A549 (cell line): ENCODE results near the gene CA7. TPM values are rescaled to one million over a fixed set of nuclear protein-coding genes. Genes with fewer than 3 reads are reported as not detected.

Experiments
- ATAC-seq, 2 experiments: fragments of 200-7000 bp in 1 of 2; fragments of >200 bp in 1 of 2; cut with Nextera tagmentation in 1 of 2; cut with Tn5 transposase in 1 of 2; 3 replicates each; pipeline versions ENCODE4 v1.8.0 to v1.9.1; 2018 to 2020; ENCODE audit warnings: mild to moderate bottlenecking in 1 of 2, moderate library complexity in 1 of 2
- CTCF ChIA-PET: fragments of 300-600 bp; sonication (Branson Sonifier 250); formaldehyde crosslinking; extraction: SDS; loops from one replicate; lab custom pipeline; 2021; ENCODE audit warnings: antibody characterized with exemption, inconsistent platforms; lab: Yijun Ruan, JAX
- POLR2A ChIA-PET: fragments of 350-600 bp; formaldehyde crosslinking; extraction: SDS; loops from one replicate; lab custom pipeline; 2021; ENCODE audit warnings: antibody characterized with exemption, inconsistent platforms; lab: Yijun Ruan, JAX
- DNase-seq, 2 experiments: peaks; one replicate each; pipeline versions ENCODE4 v3.0.0 to v3.0.0-alpha.2; 2011 to 2016; ENCODE audit warnings: low read depth in 1 of 2, low spot score in 1 of 2
- FAIRE-seq: peaks from 2 replicates; lab custom pipeline; 2011; peaks lifted over from hg19 to GRCh38; lab: Jason Lieb, UNC
- H3K27ac ChIP-seq, 2 experiments: fragments of >200 bp; sonication (Bioruptor Twin); formaldehyde crosslinking; 3 replicates each; pipeline ENCODE4 v1.5.1; 2016 to 2017
- H3K4me1 ChIP-seq: fragments of >200 bp; sonication (Bioruptor Twin); formaldehyde crosslinking; 3 replicates; pipeline ENCODE4 v1.6.1; 2016
- H3K4me2 ChIP-seq: fragments of >200 bp; sonication (Bioruptor Twin); formaldehyde crosslinking; 3 replicates; pipeline ENCODE4 v1.6.1; 2016
- H3K4me3 ChIP-seq: fragments of >200 bp; sonication (Bioruptor Twin); formaldehyde crosslinking; 3 replicates; pipeline ENCODE4 v1.5.1; 2016
- H3K9me3 ChIP-seq: fragments of >200 bp; sonication (Bioruptor Twin); formaldehyde crosslinking; 3 replicates; pipeline ENCODE4 v1.6.1; 2016
- CBX8 ChIP-seq: fragments of 200-600 bp; sonication (generic); IDR thresholded peaks from 2 replicates; pipeline ENCODE4 v1.6.1; 2016
- CEBPB ChIP-seq, 2 experiments: fragments of >200 bp in 1 of 2; sonication (Bioruptor Twin) in 1 of 2; formaldehyde crosslinking in 1 of 2; IDR thresholded peaks; 2 replicates each; pipeline ENCODE4 v1.6.1; 2012 to 2016
- JUNB ChIP-seq: fragments of >200 bp; sonication (Bioruptor Twin); formaldehyde crosslinking; IDR thresholded peaks from 2 replicates; pipeline ENCODE4 v1.6.1; 2016
- KDM1A ChIP-seq: fragments of 200-600 bp; sonication (generic); IDR thresholded peaks from 2 replicates; pipeline ENCODE4 v1.6.1; 2016; ENCODE audit warnings: low read depth, mild to moderate bottlenecking
- KDM5A ChIP-seq: fragments of 200-600 bp; sonication (generic); IDR thresholded peaks from 2 replicates; pipeline ENCODE4 v1.6.1; 2016; ENCODE audit warnings: antibody characterized with exemption, mild to moderate bottlenecking
- MAZ ChIP-seq: fragments of 150-350 bp; IDR thresholded peaks from 2 replicates; pipeline ENCODE4 v1.6.1; 2014; ENCODE audit warnings: antibody characterized with exemption, low read depth, low read length, borderline replicate concordance
- NFE2L2 ChIP-seq: fragments of 150-350 bp; conservative IDR thresholded peaks from 2 replicates; pipeline ENCODE4 v1.6.1; 2014; ENCODE audit warnings: low read length
- NPAS2 ChIP-seq: fragments of 250-450 bp; sonication (Bioruptor Pico); IDR thresholded peaks from 2 replicates; pipeline ENCODE4 v1.8.0; 2022; ENCODE audit warnings: mild to moderate bottlenecking, moderate library complexity, borderline replicate concordance
- POLR2A ChIP-seq: IDR thresholded peaks from 2 replicates; pipeline ENCODE4 v1.6.1; 2012; ENCODE audit warnings: mild to moderate bottlenecking, low read length
- RFX5 ChIP-seq: fragments of 450-650 bp; IDR thresholded peaks from 2 replicates; pipeline ENCODE4 v1.7.1; 2014; ENCODE audit warnings: antibody characterized with exemption, mild to moderate bottlenecking, moderate library complexity
- SMC3 ChIP-seq: fragments of >200 bp; sonication (Bioruptor Twin); formaldehyde crosslinking; IDR thresholded peaks from 3 replicates; pipeline ENCODE4 v1.6.1; 2018; ENCODE audit warnings: inconsistent platforms
- ZC3H11A ChIP-seq: fragments of 450-650 bp; IDR thresholded peaks from 2 replicates; pipeline ENCODE4 v1.6.1; 2014; ENCODE audit warnings: antibody characterized with exemption, mild to moderate bottlenecking
- ZFP36 ChIP-seq: fragments of 450-650 bp; IDR thresholded peaks from 2 replicates; pipeline ENCODE4 v1.6.1; 2014; ENCODE audit warnings: borderline replicate concordance; ENCODE audit not compliant: partially characterized antibody
- ZSCAN20 ChIP-seq: fragments of 250-450 bp; sonication (Bioruptor Pico); IDR thresholded peaks from 2 replicates; pipeline ENCODE4 v1.8.0; 2022; ENCODE audit warnings: mild to moderate bottlenecking, moderate library complexity
- WGBS: methylation state at CpG from one replicate; pipeline ENCODE4 v1.1.6; 2017; ENCODE audit errors: missing lambda C conversion rate; 5-methylcytosine and 5-hydroxymethylcytosine counted together
- polyA plus RNA-seq, 4 experiments: library from polyadenylated mRNA; depleted of rRNA in 3 of 4; stranded (reverse); fragments of >200 nt; fragmentation: RNase III in 1 of 4; extraction: RNeasy Plus Mini Kit Qiagen cat#74134 plus additional on column Dnase treatment in 1 of 4; gene quantifications; 2 replicates in 3 of 4; 3 replicates in 1 of 4; pipeline ENCODE4 v1.2.3, GENCODE V29; 2011 to 2017
- TF ChIP-seq, protein P1 (sequence below): fragments of >200 bp; sonication (Bioruptor Twin); formaldehyde crosslinking; IDR thresholded peaks from 2 replicates; pipeline ENCODE4 v1.6.1; 2016
- TF ChIP-seq, protein P2 (sequence below): fragments of >200 bp; sonication (Bioruptor Twin); formaldehyde crosslinking; IDR thresholded peaks from 3 replicates; pipeline ENCODE4 v1.5.1; 2016
- TF ChIP-seq, protein P3 (sequence below): fragments of 450-650 bp; IDR thresholded peaks from 2 replicates; pipeline ENCODE4 v1.6.1; 2014; ENCODE audit warnings: antibody characterized with exemption

CA7 gene
- polyA plus RNA-seq, 2 of the 4 experiments (the other 2 are of a cell fraction): not detected

DNA sequence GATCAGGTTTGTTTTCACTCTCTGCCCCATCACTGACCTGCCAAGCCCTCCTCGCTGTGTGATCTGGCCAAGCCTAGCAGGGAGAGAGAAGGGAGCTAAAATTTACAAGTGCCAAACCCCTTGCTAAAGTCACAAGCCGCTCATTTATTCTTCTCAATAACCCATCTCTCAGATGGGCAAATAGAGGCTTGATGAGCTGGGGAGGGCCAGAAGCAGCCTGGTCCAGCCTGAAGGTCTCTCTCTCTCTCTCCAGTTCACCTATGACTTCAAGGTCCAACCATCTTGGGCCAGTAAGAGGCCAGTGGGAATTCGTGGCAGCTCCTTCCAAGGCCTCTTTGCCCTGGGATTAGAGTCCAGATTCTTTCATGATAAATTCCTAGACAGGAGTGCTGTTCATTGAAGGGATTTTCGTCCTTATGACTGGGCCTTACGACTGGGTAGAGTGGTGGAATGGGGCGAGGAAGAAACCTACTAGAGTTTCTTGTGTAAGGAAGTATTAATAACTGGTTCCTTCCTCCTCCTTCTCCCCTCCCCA lies 3.4 kb downstream of the CA7 start (continued):
- TF ChIP-seq, protein P1, sequence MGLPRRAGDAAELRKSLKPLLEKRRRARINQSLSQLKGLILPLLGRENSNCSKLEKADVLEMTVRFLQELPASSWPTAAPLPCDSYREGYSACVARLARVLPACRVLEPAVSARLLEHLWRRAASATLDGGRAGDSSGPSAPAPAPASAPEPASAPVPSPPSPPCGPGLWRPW: no peak
- TF ChIP-seq NFE2L2: no peak
- no peak for TF ChIP-seq ZFP36
- no peak for TF ChIP-seq CEBPB (IDR thresholded peaks at IDR 0.05)

DNA sequence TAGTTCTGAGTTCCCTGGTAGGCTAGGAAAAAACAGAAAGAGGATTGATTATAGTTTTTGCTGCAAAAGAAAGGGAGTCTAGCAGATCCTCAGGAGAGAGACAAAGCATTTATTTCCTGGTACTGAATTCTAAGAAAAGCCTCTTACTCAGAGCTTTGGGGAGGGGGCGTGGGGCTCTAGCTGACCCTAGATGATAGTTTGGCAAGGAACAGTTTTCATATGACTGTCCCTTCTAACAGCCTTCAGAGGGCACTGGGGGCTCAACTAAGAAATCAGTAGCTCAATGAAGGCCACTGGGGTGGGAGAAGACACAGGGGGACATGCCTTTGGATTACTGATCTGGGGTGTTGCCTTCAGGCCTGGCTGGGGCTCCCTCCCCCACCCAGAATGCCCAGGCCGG lies 4.0 kb downstream of the CA7 start:
- 55% methylated on average over 2 of the region's 2 CpGs for WGBS
- Histone ChIP-seq H3K9me3 (no peaks in the 10 kb centered on the region), H3K27ac (no peak overlapping the region), H3K4me3 (no peak overlapping the region), H3K4me1 (peaks cover 3% of the 10 kb centered on the region; the same call in 1 of the 3 replicates), H3K4me2 (no peak overlapping the region)
- no peak for DNase-seq
- ChIA-PET POLR2A (no interaction called here), CTCF (interaction anchor here (0.5 to 12.4 kb wide), 5 partner anchors 15 to 197 kb away, joined by 3 to 103 read pairs (median 4); partner anchors contain the start of gene NAE1)
- FAIRE-seq: no peak
- ATAC-seq: no peak
- no peak for TF ChIP-seq KDM5A
- TF ChIP-seq RFX5: no peak

DNA sequence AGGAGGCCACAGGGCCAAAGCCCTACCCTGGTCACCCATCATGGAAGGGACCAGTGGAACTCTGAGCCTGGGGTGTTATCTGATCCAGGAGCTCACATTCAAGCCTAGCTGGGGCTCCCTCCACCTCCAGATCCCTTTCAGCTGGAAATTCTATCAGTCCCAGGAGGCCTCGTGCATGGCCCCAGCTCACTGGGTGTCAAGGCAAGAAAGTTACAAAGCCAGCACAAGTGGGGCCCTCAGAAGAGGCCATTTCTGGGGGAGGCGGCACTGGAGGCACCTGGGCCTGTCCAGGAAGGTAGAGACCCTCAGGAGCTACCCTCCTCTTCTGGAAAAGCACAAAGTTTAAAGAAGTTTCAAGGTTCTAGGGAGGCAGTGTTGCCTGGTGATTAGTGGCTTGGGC lies 4.8 kb downstream of the CA7 start:
- H3K4me1 ChIP-seq: peaks cover 3% of the 10 kb centered on the region; the same call in 1 of the 3 replicates
- CTCF ChIA-PET: interaction anchor here (0.7 to 12.4 kb wide), 5 partner anchors 18 to 111 kb away, joined by 3 to 103 read pairs (median 5); partner anchors contain the start of gene NAE1
- no peak for ATAC-seq
- H3K4me3 ChIP-seq: no peak overlapping the region
- H3K4me2 ChIP-seq: no peak overlapping the region
- no peaks in the 10 kb centered on the region for H3K9me3 ChIP-seq
- POLR2A ChIA-PET: no interaction called here
- TF ChIP-seq POLR2A: no peak
- TF ChIP-seq, all 56 proteins: peak for 0
- DNase-seq (no peak), FAIRE-seq (no peak)
- 69% methylated on average over 2 of the region's 2 CpGs for WGBS
- no peak overlapping the region for H3K27ac ChIP-seq

DNA sequence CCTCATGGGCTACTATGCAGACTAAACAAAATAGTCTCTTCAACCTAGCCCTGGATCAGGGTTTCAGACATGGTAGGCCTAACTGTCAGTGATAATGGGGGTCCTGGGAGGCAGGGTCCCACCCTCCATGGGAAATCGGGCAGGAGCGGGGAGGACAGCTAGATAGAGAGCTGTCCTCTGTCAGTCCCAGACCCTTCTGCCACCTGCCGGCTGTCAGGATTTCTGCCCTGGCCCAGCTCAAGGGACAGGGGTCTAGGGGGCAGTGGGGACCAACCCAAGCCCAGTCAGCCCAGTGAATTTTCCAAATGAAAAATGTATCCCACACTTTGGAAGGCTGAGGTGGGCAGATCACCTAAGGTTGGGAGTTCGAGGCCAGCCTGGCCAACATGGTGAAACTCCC lies 5.3 kb downstream of the CA7 start:
- POLR2A ChIA-PET: no interaction called here
- FAIRE-seq: no peak
- CTCF ChIA-PET: interaction anchor here (0.6 to 12.4 kb wide), 6 partner anchors 17 to 110 kb away, joined by 3 to 103 read pairs (median 4); partner anchors contain the start of gene NAE1
- H3K9me3 ChIP-seq: no peaks in the 10 kb centered on the region
- TF ChIP-seq, protein P1: no peak
- TF ChIP-seq, protein P2, sequence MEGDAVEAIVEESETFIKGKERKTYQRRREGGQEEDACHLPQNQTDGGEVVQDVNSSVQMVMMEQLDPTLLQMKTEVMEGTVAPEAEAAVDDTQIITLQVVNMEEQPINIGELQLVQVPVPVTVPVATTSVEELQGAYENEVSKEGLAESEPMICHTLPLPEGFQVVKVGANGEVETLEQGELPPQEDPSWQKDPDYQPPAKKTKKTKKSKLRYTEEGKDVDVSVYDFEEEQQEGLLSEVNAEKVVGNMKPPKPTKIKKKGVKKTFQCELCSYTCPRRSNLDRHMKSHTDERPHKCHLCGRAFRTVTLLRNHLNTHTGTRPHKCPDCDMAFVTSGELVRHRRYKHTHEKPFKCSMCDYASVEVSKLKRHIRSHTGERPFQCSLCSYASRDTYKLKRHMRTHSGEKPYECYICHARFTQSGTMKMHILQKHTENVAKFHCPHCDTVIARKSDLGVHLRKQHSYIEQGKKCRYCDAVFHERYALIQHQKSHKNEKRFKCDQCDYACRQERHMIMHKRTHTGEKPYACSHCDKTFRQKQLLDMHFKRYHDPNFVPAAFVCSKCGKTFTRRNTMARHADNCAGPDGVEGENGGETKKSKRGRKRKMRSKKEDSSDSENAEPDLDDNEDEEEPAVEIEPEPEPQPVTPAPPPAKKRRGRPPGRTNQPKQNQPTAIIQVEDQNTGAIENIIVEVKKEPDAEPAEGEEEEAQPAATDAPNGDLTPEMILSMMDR: no peak
- TF ChIP-seq ZC3H11A: no peak
- no peak for TF ChIP-seq JUNB
- TF ChIP-seq ZSCAN20: no peak
- TF ChIP-seq KDM1A: no peak
- no peak for TF ChIP-seq CBX8
- no peak for TF ChIP-seq SMC3
- TF ChIP-seq POLR2A: no peak
- TF ChIP-seq, protein P3, sequence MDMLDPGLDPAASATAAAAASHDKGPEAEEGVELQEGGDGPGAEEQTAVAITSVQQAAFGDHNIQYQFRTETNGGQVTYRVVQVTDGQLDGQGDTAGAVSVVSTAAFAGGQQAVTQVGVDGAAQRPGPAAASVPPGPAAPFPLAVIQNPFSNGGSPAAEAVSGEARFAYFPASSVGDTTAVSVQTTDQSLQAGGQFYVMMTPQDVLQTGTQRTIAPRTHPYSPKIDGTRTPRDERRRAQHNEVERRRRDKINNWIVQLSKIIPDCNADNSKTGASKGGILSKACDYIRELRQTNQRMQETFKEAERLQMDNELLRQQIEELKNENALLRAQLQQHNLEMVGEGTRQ: no peak
- no peak for TF ChIP-seq MAZ
- TF ChIP-seq NPAS2 (CRISPR knock-in tag): no peak
- TF ChIP-seq, all 56 proteins: peak for 0
- Histone ChIP-seq H3K4me1 (no peaks in the 10 kb centered on the region; the same call in 2 of the 3 replicates), H3K27ac (no peak overlapping the region), H3K4me2 (no peak overlapping the region), H3K4me3 (no peak overlapping the region)
- no peak for DNase-seq
- WGBS: 65% methylated on average over 4 of the region's 4 CpGs
- no peak for ATAC-seq
